Measurements from ENCODE around the gene AP3S2.

The AP3S2 gene

DNA sequence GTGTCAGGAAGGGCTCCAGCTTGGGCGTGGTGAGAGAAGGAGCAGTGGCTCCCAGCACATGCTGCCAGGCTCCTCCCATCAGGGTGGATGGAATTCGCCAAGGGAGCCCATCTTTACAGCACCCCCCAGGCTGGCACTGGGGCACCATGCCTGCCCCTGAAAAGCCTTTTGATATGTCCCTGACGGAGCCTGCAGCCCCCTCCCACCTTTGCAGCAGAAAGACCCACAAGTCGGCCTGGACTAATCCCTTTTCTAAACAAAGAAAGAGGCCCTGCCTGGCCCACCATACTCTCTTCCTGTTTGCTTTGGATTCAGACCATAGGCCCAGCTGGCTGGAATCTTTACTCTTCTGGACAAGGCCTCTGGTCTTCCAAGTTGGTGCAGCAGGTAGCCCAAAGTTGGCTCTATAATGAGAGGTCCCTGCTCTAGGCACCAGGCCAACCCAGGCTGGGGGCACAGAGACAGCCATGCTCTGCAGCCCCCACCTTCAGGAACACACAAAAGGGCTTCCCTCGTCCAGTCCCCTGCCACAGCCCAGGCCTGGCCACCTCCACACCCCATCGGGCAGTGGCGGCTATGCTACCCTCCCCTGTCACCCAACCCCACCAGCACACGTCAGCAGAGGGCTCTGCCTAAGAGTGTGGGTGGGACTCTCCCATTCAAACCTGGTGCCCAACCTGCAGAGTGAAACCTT lies 84.6 kb downstream of the AP3S2 start:
- H3K4me3 ChIP-seq (ENCODE audit: low read depth in 1 of 2, low read length in 2 of 2): no peak overlapping the region

DNA sequence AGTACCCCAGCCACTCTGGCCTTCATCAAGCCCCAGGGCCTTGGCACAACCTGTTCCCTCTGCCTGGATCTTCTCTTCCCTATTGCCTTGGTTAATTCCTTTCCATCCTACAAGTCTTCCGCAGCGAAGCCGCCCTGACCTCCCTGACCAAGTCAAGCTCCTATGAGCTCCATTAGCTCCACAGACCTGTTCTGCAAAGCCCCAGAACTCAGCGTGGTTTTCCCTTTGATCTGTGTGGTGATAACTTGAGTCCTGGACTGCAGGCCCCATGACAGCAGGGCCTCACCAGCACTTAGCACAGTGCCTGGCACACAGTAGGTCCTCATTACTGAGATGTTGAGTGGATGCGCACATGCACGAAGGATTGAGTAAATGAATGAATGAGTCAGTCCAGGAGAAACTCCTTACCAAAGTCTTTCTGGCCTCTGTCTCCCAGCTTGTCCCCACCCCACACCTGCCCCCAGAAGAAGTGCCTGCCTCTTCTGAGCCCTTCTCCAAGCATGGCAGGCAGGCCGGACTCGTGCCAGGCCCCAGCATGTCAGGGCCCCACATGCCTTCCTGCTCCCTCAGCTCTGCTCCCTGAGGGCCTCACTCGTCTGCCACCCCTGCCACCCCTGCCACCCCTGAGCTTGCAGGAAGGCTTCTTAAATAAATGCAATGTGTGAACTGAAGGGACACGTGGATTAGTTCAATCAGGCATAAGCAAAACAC lies 85.5 kb downstream of the AP3S2 start:
- Histone ChIP-seq H3K36me3 (ENCODE audit: control insufficient read depth in 1 of 2, insufficient read depth in 2 of 2, low read length in 2 of 2) (peaks cover 17 to 20% of the 10 kb centered on the region in 2 donors), H3K4me3 (ENCODE audit: low read depth in 1 of 2, low read length in 2 of 2) (no peak overlapping the region), H3K9ac (ENCODE audit: low read depth in 1 of 2, low read length in 2 of 2) (no peak overlapping the region), H3K27ac (ENCODE audit: low read depth, low read length) (peak overlapping the region; percentile 11), H3K9me3 (ENCODE audit: control insufficient read depth in 1 of 2, low read length in 2 of 2) (no peaks in the 10 kb centered on the region), H3K27me3 (ENCODE audit: control insufficient read depth in 1 of 2, insufficient read depth in 2 of 2, low read length in 2 of 2) (no peaks in the 10 kb centered on the region), H3K4me1 (ENCODE audit: control insufficient read depth in 1 of 2, insufficient read depth in 2 of 2, low read length in 2 of 2) (peaks cover 50 to 53% of the 10 kb centered on the region in 2 donors)

More for the DNA sequence above, 84.6 kb downstream of the AP3S2 start:
- Histone ChIP-seq H3K27me3 (ENCODE audit: control insufficient read depth in 1 of 2, insufficient read depth in 2 of 2, low read length in 2 of 2) (no peaks in the 10 kb centered on the region), H3K27ac (ENCODE audit: low read depth, low read length) (no peak overlapping the region), H3K36me3 (ENCODE audit: control insufficient read depth in 1 of 2, insufficient read depth in 2 of 2, low read length in 2 of 2) (peaks cover 11 to 14% of the 10 kb centered on the region in 2 donors), H3K9me3 (ENCODE audit: control insufficient read depth in 1 of 2, low read length in 2 of 2) (no peaks in the 10 kb centered on the region), H3K4me1 (ENCODE audit: control insufficient read depth in 1 of 2, insufficient read depth in 2 of 2, low read length in 2 of 2) (peaks cover 50 to 54% of the 10 kb centered on the region in 2 donors), H3K9ac (ENCODE audit: low read depth in 1 of 2, low read length in 2 of 2) (no peak overlapping the region)

DNA sequence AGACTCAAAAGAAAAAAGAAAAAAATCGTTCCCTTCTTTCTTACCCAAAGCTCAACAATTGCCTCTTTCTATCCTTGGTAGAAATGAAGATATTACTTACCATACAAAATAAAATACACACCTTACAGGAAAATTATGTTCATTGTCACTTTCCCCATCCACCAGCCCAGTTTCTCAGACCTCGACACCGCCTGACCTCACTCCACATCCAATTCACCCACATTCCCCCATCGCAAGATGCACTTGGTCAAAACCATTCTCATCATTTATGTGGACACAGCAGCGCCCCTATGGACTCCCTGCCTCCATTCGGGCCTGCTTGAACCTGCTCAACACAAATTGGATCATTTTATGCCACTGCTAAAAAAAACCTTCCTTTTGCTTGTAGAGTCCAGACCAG lies 86.1 kb downstream of the AP3S2 start:
- no peak overlapping the region for H3K27ac ChIP-seq (ENCODE audit: low read depth, low read length)
- peak overlapping the region in 1 of 2 donors; percentile 78 for H3K4me3 ChIP-seq (ENCODE audit: low read depth in 1 of 2, low read length in 2 of 2)
- H3K9me3 ChIP-seq (ENCODE audit: control insufficient read depth in 1 of 2, low read length in 2 of 2): no peaks in the 10 kb centered on the region
- H3K27me3 ChIP-seq (ENCODE audit: control insufficient read depth in 1 of 2, insufficient read depth in 2 of 2, low read length in 2 of 2): no peaks in the 10 kb centered on the region
- peaks cover 23 to 27% of the 10 kb centered on the region in 2 donors for H3K36me3 ChIP-seq (ENCODE audit: control insufficient read depth in 1 of 2, insufficient read depth in 2 of 2, low read length in 2 of 2)
- H3K4me1 ChIP-seq (ENCODE audit: control insufficient read depth in 1 of 2, insufficient read depth in 2 of 2, low read length in 2 of 2): peaks cover 44 to 53% of the 10 kb centered on the region in 2 donors
- H3K9ac ChIP-seq (ENCODE audit: low read depth in 1 of 2, low read length in 2 of 2): no peak overlapping the region

DNA sequence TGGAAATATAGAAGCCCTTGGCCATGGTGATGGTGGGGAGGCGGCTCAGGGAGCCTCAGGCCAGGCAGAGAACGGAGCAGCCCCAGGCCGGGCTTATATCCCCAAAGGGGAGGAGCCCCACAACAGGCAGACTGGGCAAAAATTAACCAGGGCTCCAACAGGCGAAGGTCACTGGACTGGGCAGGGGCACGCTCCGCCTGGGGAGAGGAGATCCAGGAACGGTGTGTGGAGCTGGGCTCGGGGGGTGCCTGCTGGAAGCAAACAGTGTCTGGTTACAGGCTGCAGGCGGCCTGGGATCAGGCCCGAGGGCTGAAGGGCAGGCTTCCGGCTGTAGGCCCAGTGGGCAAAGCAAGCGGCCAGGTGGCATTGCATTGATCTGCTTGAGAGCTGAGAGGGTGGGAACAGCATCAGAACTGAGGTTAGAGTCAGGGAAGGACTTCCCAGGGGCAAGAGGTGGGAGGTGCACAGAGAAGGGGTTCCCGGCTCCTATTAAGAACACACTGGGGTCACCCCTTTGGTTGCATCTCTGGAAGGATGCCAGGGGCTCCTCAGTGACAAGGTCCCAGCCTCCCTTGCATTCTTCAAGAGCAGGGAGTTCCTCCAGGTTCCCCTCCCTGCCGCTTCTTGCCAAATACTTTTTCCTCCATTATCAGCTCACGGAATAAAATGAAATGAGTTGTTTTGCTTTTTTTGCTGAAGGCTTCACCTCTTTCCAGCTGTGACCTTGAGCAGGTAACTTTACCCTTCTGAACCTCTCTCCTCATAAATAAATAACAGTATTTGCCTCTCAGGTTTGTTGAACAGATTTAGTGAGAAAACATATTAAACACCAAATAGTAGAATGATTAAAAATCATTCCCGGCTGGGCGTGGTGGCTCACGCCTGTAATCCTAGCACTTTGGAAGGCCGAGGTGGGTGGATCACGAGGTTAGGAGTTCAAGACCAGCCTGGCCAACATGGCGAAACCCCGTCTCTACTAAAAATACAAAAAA lies 86.9 kb downstream of the AP3S2 start:
- Histone ChIP-seq H3K27me3 (ENCODE audit: control insufficient read depth in 1 of 2, insufficient read depth in 2 of 2, low read length in 2 of 2) (no peaks in the 10 kb centered on the region), H3K36me3 (ENCODE audit: control insufficient read depth in 1 of 2, insufficient read depth in 2 of 2, low read length in 2 of 2) (peaks cover 29 to 35% of the 10 kb centered on the region in 2 donors), H3K27ac (ENCODE audit: low read depth, low read length) (peak overlapping the region; percentile 77), H3K9ac (ENCODE audit: low read depth in 1 of 2, low read length in 2 of 2) (peak overlapping the region; percentile 80 to 94), H3K4me3 (ENCODE audit: low read depth in 1 of 2, low read length in 2 of 2) (peak overlapping the region; percentile 78 to 92), H3K4me1 (ENCODE audit: control insufficient read depth in 1 of 2, insufficient read depth in 2 of 2, low read length in 2 of 2) (peaks cover 37 to 50% of the 10 kb centered on the region in 2 donors), H3K9me3 (ENCODE audit: control insufficient read depth in 1 of 2, low read length in 2 of 2) (no peaks in the 10 kb centered on the region)

DNA sequence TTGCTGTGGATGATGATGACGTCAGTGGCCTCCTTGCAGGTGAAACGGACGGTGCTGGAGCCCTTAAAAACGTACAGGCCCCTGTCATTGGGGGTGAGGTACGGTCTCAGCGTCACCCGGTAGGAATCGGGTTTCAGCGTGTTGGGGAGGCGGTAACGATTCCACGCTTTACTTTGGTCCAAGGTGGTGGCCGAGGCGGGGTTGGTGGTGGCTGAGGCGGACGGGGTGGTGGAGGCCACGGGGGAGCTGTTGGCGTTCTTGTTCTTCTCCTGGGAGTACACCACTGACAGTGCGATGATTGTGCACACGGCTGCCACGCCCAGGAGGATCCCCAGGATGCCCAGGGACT lies 87.6 kb downstream of the AP3S2 start:
- Histone ChIP-seq H3K36me3 (ENCODE audit: control insufficient read depth in 1 of 2, insufficient read depth in 2 of 2, low read length in 2 of 2) (peaks cover 35 to 40% of the 10 kb centered on the region in 2 donors), H3K27me3 (ENCODE audit: control insufficient read depth in 1 of 2, insufficient read depth in 2 of 2, low read length in 2 of 2) (no peaks in the 10 kb centered on the region), H3K4me3 (ENCODE audit: low read depth in 1 of 2, low read length in 2 of 2) (peak overlapping the region; percentile 78 to 92), H3K9me3 (ENCODE audit: control insufficient read depth in 1 of 2, low read length in 2 of 2) (no peaks in the 10 kb centered on the region), H3K9ac (ENCODE audit: low read depth in 1 of 2, low read length in 2 of 2) (peak overlapping the region; percentile 80 to 94), H3K4me1 (ENCODE audit: control insufficient read depth in 1 of 2, insufficient read depth in 2 of 2, low read length in 2 of 2) (peaks cover 33 to 47% of the 10 kb centered on the region in 2 donors), H3K27ac (ENCODE audit: low read depth, low read length) (peak overlapping the region; percentile 79)

DNA sequence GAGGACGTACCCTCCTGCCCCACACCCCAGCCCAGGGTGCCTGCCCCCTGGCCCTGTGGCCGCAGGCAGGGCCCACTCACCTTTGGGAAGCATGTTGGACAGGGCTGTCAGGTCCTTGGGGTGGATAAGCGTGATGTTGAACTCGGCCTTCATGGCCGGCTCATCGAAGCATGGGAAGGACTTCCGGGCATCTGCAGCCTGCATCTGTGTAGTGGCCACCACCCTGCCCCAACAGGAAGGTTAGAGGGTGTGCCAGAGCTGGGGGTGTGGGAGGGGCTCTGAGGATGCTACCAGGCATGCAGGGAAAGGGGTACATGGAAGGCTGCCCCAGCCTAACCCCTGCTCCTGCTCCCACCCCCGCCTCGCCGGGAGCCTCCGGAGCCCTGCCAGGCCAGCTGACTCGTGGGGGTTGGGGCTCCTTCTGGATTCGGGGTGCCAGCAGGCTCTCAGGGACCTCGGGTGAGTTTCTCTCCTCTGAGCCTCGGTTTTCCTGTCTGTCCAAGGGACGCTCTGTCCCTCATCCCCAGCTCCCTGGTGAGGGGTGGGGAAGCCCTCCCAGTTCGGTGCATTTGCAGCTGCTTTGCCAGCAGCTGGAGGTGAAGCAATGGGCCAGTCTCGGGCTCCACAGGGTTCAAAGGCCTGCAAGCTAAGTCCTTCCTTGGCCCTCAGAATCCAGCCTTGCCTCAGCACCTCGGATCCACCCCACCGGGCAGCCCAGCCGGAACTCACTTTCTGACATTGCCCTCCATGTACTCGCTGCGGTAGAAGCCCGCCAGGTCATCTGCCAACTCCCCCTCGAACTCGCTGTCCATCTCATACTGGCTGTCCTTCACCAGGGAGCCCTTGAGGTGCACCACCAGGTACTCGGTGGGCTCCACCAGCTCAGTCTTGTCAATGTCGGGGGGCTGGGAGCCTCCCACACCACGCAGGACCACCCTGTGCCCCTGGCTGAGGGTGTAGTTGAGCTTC lies 88.3 kb downstream of the AP3S2 start:
- Histone ChIP-seq H3K4me3 (ENCODE audit: low read depth in 1 of 2, low read length in 2 of 2) (peak overlapping the region; percentile 78 to 92), H3K9ac (ENCODE audit: low read depth in 1 of 2, low read length in 2 of 2) (peak overlapping the region; percentile 80 to 94), H3K36me3 (ENCODE audit: control insufficient read depth in 1 of 2, insufficient read depth in 2 of 2, low read length in 2 of 2) (peaks cover 41 to 47% of the 10 kb centered on the region in 2 donors), H3K9me3 (ENCODE audit: control insufficient read depth in 1 of 2, low read length in 2 of 2) (no peaks in the 10 kb centered on the region), H3K27ac (ENCODE audit: low read depth, low read length) (peak overlapping the region; percentile 79), H3K4me1 (ENCODE audit: control insufficient read depth in 1 of 2, insufficient read depth in 2 of 2, low read length in 2 of 2) (peaks cover 29 to 54% of the 10 kb centered on the region in 2 donors), H3K27me3 (ENCODE audit: control insufficient read depth in 1 of 2, insufficient read depth in 2 of 2, low read length in 2 of 2) (no peaks in the 10 kb centered on the region)

DNA sequence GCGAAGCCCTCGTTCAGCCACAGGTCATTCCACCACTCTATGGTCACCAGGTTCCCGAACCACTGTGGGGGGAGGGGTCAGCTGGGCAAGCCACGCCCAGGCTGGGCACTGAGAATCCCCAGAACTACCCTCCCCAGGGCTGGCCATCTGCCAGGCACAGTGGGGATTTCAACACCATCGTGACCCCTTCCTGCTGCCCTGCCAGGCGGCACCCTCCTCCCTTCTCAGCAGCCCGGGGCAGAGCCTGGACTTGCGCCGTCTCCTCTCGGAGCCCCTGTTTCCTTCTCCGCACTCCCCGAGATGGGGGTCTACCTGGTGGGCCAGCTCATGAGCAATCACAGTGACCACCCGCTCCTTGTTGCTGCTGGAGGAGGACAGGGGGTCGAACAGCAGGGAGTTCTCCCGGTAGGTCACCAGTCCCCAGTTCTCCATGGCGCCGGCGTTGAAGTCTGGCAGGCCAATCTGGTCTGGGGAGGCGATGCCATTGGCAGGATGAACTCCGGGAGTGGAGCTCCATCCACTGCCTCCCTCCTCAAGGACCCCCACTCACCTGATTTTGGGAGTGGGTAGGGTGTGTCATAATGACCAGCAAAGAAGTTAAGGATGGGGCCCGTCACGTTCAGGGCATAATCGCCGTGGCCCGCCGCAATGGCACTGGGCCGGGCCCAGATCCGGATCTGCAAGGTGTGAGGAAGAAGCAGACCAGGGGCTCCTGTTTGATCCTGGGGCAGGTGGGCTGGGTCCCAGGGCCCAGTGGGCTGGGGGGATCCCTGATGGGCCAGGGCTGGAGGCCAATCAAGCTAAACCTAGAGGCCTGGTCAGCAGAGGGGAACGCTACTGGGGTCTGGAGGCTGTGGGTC lies 89.6 kb downstream of the AP3S2 start:
- peak overlapping the region; percentile 78 to 92 for H3K4me3 ChIP-seq (ENCODE audit: low read depth in 1 of 2, low read length in 2 of 2)
- peak overlapping the region; percentile 79 for H3K27ac ChIP-seq (ENCODE audit: low read depth, low read length)
- H3K27me3 ChIP-seq (ENCODE audit: control insufficient read depth in 1 of 2, insufficient read depth in 2 of 2, low read length in 2 of 2): no peaks in the 10 kb centered on the region
- H3K36me3 ChIP-seq (ENCODE audit: control insufficient read depth in 1 of 2, insufficient read depth in 2 of 2, low read length in 2 of 2): peaks cover 50 to 59% of the 10 kb centered on the region in 2 donors
- H3K4me1 ChIP-seq (ENCODE audit: control insufficient read depth in 1 of 2, insufficient read depth in 2 of 2, low read length in 2 of 2): peaks cover 22 to 47% of the 10 kb centered on the region in 2 donors
- H3K9me3 ChIP-seq (ENCODE audit: control insufficient read depth in 1 of 2, low read length in 2 of 2): no peaks in the 10 kb centered on the region
- peak overlapping the region; percentile 80 to 94 for H3K9ac ChIP-seq (ENCODE audit: low read depth in 1 of 2, low read length in 2 of 2)

DNA sequence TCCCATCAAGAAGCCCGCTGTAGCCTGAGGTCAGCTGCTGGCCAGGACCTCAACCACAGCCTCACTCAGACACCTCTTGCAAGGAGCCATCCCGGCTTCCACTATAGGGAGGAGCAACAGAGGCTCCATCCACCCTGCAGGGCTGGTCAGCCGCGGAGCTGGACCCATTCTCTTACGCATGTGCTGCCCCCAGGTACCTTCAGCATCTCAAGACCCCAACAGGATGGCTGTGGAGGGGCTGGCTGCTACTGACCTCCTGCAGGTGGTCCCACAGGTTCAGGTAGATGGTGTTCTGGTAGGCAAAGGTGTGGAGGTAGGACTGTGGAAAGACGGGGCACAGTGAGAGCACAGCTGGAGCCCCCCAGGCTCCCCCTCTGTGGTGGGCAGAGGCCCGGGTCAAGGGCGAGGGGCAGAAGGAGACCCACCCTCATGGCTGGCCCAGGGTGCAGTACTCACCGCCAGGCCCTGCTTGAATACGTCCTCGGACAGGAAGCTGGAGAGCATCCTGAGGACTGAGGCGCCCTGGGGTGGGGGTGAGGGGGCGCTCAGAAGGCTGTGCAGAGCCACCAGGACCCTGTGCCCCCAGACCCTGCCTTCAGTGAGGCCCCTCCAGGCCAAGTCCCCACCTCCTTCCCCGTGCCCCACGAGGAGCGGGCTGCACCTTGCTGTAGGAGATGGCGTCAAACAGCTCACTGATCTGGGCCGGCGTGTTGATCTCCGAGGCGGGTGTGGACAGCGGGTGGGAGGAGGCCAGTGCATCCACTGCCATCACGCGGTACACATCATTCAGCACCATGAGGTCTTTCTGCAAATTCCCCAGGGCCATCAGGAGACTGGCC lies 90.6 kb downstream of the AP3S2 start:
- Histone ChIP-seq H3K27ac (ENCODE audit: low read depth, low read length) (peak overlapping the region; percentile 79), H3K9ac (ENCODE audit: low read depth in 1 of 2, low read length in 2 of 2) (peak overlapping the region; percentile 80 to 94), H3K36me3 (ENCODE audit: control insufficient read depth in 1 of 2, insufficient read depth in 2 of 2, low read length in 2 of 2) (peaks cover 54 to 65% of the 10 kb centered on the region in 2 donors), H3K4me1 (ENCODE audit: control insufficient read depth in 1 of 2, insufficient read depth in 2 of 2, low read length in 2 of 2) (peaks cover 12 to 40% of the 10 kb centered on the region in 2 donors), H3K9me3 (ENCODE audit: control insufficient read depth in 1 of 2, low read length in 2 of 2) (no peaks in the 10 kb centered on the region), H3K27me3 (ENCODE audit: control insufficient read depth in 1 of 2, insufficient read depth in 2 of 2, low read length in 2 of 2) (no peaks in the 10 kb centered on the region), H3K4me3 (ENCODE audit: low read depth in 1 of 2, low read length in 2 of 2) (peak overlapping the region; percentile 78 to 92)
